MM.1S (cell line): Measurements from ENCODE around the gene BMP7.

Experiments
- DNase-seq: peaks from one replicate; pipeline ENCODE4 v3.0.0-alpha.2; 2015
- H2AFZ ChIP-seq: fragments of 300-600 bp; sonication (generic); 2 replicates; pipeline ENCODE4 v1.6.0; 2016; ENCODE audit warnings: antibody characterized with exemption, low read length
- H3F3A ChIP-seq: fragments of 300-600 bp; sonication (generic); 2 replicates; pipeline ENCODE4 v1.6.1; 2016; ENCODE audit warnings: mild to moderate bottlenecking, antibody characterized with exemption, low read length, moderate library complexity, mixed read lengths; ENCODE audit not compliant: insufficient read depth
- H3K27ac ChIP-seq: fragments of 300-600 bp; sonication (generic); 2 replicates; pipeline ENCODE4 v1.5.1; 2016; ENCODE audit warnings: mild to moderate bottlenecking, low read length
- H3K27me3 ChIP-seq: fragments of 300-600 bp; sonication (generic); replicated peaks from 2 replicates; pipeline ENCODE4 v1.6.0; 2016; ENCODE audit warnings: low read length; ENCODE audit not compliant: insufficient read depth
- H3K36me3 ChIP-seq: fragments of 300-600 bp; sonication (generic); replicated peaks from 2 replicates; pipeline ENCODE4 v1.6.1; 2016; ENCODE audit warnings: mild to moderate bottlenecking, low read length, mixed read lengths; ENCODE audit not compliant: insufficient read depth
- H3K4me1 ChIP-seq: fragments of 300-600 bp; sonication (generic); 2 replicates; pipeline ENCODE4 v1.6.1; 2016; ENCODE audit warnings: low read length, mixed read lengths
- H3K4me2 ChIP-seq: fragments of 300-600 bp; sonication (generic); 2 replicates; pipeline ENCODE4 v1.6.0; 2016; ENCODE audit warnings: low read depth, low read length
- H3K4me3 ChIP-seq: fragments of 300-600 bp; sonication (generic); 2 replicates; pipeline ENCODE4 v1.5.1; 2016; ENCODE audit warnings: low read length, mixed read lengths
- H3K79me2 ChIP-seq: fragments of 300-600 bp; sonication (generic); 2 replicates; pipeline ENCODE4 v1.6.1; 2016; ENCODE audit warnings: mixed run types, low read length, mixed read lengths
- H3K9ac ChIP-seq: fragments of 300-600 bp; sonication (generic); 2 replicates; pipeline ENCODE4 v1.6.1; 2016; ENCODE audit warnings: low read length, mixed read lengths
- H3K9me2 ChIP-seq: fragments of 300-600 bp; sonication (generic); replicated peaks from 2 replicates; pipeline ENCODE4 v1.6.1; 2016; ENCODE audit warnings: mild to moderate bottlenecking, low read length, mixed read lengths; ENCODE audit not compliant: insufficient read depth
- H3K9me3 ChIP-seq: fragments of 300-600 bp; sonication (generic); replicated peaks from 2 replicates; pipeline ENCODE4 v1.6.1; 2016; ENCODE audit warnings: mild to moderate bottlenecking, low read length, mixed read lengths; ENCODE audit not compliant: insufficient read depth
- H4K20me1 ChIP-seq: fragments of 300-600 bp; sonication (generic); 2 replicates; pipeline ENCODE4 v1.6.1; 2016; ENCODE audit warnings: mild to moderate bottlenecking, low read length, moderate library complexity, mixed read lengths; ENCODE audit not compliant: insufficient read depth
- EZH2 ChIP-seq: fragments of 300-600 bp; sonication (generic); optimal IDR thresholded peaks from 2 replicates; pipeline ENCODE3; 2017; ENCODE audit warnings: low read depth, mild to moderate bottlenecking, antibody characterized with exemption, low read length, mixed read lengths
- EZH2phosphoT487 ChIP-seq: fragments of 300-600 bp; sonication (generic); IDR thresholded peaks from 2 replicates; pipeline ENCODE4 v1.6.1; 2018; ENCODE audit warnings: antibody characterized with exemption, low read length
- TF ChIP-seq, protein P1 (sequence below): fragments of 300-600 bp; sonication (generic); IDR thresholded peaks from 2 replicates; pipeline ENCODE4 v1.5.1; 2016; ENCODE audit warnings: antibody characterized with exemption, low read length, mixed read lengths

The BMP7 gene

DNA sequence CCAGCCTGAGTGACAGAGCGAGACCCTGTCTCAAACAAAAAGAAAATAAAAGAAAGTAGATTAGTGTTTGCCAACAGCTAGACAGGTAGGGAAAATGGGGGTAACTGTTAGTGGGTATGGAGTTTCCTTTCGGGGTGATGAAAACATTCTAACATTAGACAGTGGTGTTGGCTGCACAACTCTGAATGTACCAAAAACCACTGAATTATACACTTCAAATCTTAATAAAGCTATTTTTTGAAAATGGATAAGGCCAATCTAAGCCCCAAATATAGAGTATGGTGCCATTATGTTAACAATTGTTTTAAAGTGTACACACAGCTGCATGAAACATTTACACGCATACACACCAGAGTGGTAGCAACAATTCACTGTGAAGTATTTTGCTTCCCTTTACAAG lies 57.0 kb downstream of the BMP7 start:
- Histone ChIP-seq H3F3A (no peaks in the 10 kb centered on the region), H3K9me3 (no peaks in the 10 kb centered on the region), H3K79me2 (no peaks in the 10 kb centered on the region), H4K20me1 (no peaks in the 10 kb centered on the region), H3K4me3 (no peak overlapping the region), H3K9me2 (no peaks in the 10 kb centered on the region), H3K4me1 (no peaks in the 10 kb centered on the region), H2AFZ (no peak overlapping the region), H3K27me3 (peaks cover 47% of the 10 kb centered on the region), H3K36me3 (no peaks in the 10 kb centered on the region), H3K9ac (no peak overlapping the region), H3K27ac (no peak overlapping the region), H3K4me2 (no peak overlapping the region)
- TF ChIP-seq EZH2 (no peak), EZH2phosphoT487 (no peak)
- TF ChIP-seq, protein P1, sequence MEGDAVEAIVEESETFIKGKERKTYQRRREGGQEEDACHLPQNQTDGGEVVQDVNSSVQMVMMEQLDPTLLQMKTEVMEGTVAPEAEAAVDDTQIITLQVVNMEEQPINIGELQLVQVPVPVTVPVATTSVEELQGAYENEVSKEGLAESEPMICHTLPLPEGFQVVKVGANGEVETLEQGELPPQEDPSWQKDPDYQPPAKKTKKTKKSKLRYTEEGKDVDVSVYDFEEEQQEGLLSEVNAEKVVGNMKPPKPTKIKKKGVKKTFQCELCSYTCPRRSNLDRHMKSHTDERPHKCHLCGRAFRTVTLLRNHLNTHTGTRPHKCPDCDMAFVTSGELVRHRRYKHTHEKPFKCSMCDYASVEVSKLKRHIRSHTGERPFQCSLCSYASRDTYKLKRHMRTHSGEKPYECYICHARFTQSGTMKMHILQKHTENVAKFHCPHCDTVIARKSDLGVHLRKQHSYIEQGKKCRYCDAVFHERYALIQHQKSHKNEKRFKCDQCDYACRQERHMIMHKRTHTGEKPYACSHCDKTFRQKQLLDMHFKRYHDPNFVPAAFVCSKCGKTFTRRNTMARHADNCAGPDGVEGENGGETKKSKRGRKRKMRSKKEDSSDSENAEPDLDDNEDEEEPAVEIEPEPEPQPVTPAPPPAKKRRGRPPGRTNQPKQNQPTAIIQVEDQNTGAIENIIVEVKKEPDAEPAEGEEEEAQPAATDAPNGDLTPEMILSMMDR, result no peak
- DNase-seq, result no peak

GRCh38 chr20:57208198-57208597 lies 58.2 kb downstream of the BMP7 start:
- no peaks in the 10 kb centered on the region for H3K9me2 ChIP-seq
- no peaks in the 10 kb centered on the region for H3F3A ChIP-seq
- H3K36me3 ChIP-seq, result no peaks in the 10 kb centered on the region
- DNase-seq, result no peak
- TF ChIP-seq, protein P1, result no peak
- TF ChIP-seq EZH2phosphoT487 (no peak), EZH2 (no peak)
- peaks cover 52% of the 10 kb centered on the region for H3K27me3 ChIP-seq
- H3K9ac ChIP-seq, result no peak overlapping the region
- no peak overlapping the region for H3K4me2 ChIP-seq
- no peaks in the 10 kb centered on the region for H4K20me1 ChIP-seq
- no peak overlapping the region for H3K4me3 ChIP-seq
- no peaks in the 10 kb centered on the region for H3K9me3 ChIP-seq
- H3K79me2 ChIP-seq, result no peaks in the 10 kb centered on the region
- no peak overlapping the region for H3K27ac ChIP-seq
- no peaks in the 10 kb centered on the region for H3K4me1 ChIP-seq
- no peak overlapping the region for H2AFZ ChIP-seq

GRCh38 chr20:57207251-57207650 lies 59.2 kb downstream of the BMP7 start:
- Histone ChIP-seq H3K4me2 (no peak overlapping the region), H3K4me3 (no peak overlapping the region), H3F3A (no peaks in the 10 kb centered on the region)

More at GRCh38 chr20:57207251-57207650, 59.2 kb downstream of the BMP7 start:
- Histone ChIP-seq H2AFZ (no peak overlapping the region), H3K9me2 (no peaks in the 10 kb centered on the region), H3K36me3 (no peaks in the 10 kb centered on the region), H3K79me2 (no peaks in the 10 kb centered on the region), H3K27ac (no peak overlapping the region), H4K20me1 (no peaks in the 10 kb centered on the region), H3K9me3 (no peaks in the 10 kb centered on the region), H3K4me1 (no peaks in the 10 kb centered on the region), H3K27me3 (peaks cover 46% of the 10 kb centered on the region), H3K9ac (no peak overlapping the region)
- no peak for DNase-seq
- TF ChIP-seq EZH2phosphoT487 (no peak), EZH2 (no peak)
- TF ChIP-seq, protein P1, result no peak
